ENCODE data around the gene RGS14. TPM values are rescaled to one million over a fixed set of nuclear protein-coding genes. Genes with fewer than 3 reads are reported as not detected.
A peak's percentile ranks its signal among the peaks of the same experiment; 100 is the strongest.

The RGS14 gene
- total RNA-seq, 4 donors from 2014 or later, result 28.6 to 38.3 (median 37.2) TPM

- no peak for TF ChIP-seq POLR2A (IDR thresholded peaks at IDR 0.05)
- TF ChIP-seq, protein P1, sequence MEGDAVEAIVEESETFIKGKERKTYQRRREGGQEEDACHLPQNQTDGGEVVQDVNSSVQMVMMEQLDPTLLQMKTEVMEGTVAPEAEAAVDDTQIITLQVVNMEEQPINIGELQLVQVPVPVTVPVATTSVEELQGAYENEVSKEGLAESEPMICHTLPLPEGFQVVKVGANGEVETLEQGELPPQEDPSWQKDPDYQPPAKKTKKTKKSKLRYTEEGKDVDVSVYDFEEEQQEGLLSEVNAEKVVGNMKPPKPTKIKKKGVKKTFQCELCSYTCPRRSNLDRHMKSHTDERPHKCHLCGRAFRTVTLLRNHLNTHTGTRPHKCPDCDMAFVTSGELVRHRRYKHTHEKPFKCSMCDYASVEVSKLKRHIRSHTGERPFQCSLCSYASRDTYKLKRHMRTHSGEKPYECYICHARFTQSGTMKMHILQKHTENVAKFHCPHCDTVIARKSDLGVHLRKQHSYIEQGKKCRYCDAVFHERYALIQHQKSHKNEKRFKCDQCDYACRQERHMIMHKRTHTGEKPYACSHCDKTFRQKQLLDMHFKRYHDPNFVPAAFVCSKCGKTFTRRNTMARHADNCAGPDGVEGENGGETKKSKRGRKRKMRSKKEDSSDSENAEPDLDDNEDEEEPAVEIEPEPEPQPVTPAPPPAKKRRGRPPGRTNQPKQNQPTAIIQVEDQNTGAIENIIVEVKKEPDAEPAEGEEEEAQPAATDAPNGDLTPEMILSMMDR (IDR thresholded peaks at IDR 0.05), result no peak
- 32 to 45% methylated on average over 17 to 22 of the region's 46 CpGs for WGBS, 2 donors
- DNase-seq (ENCODE audit: low spot score in 2 of 2), result no peak
- no peak overlapping the region for H3K4me3 ChIP-seq (ENCODE audit: low read depth, poor library complexity, severe bottlenecking)
- intact Hi-C loops (cut with DNase I; ENCODE audit: low total_unique reads), result no loop called here
Measured at GRCh38 chr5:177367323-177367848, 9.7 kb downstream of the RGS14 start.

- no peak for TF ChIP-seq POLR2A (IDR thresholded peaks at IDR 0.05)
- TF ChIP-seq, protein P1 (IDR thresholded peaks at IDR 0.05), result no peak
- no peak for DNase-seq (ENCODE audit: low spot score in 2 of 2)
- intact Hi-C loops (cut with DNase I; ENCODE audit: low total_unique reads), result no loop called here
- 84 to 85% methylated on average over 29 of the region's 29 CpGs for WGBS, 2 donors
- H3K4me3 ChIP-seq (ENCODE audit: low read depth, poor library complexity, severe bottlenecking), result no peak overlapping the region
Measured at GRCh38 chr5:177367981-177368868, 10.5 kb downstream of the RGS14 start.

DNA sequence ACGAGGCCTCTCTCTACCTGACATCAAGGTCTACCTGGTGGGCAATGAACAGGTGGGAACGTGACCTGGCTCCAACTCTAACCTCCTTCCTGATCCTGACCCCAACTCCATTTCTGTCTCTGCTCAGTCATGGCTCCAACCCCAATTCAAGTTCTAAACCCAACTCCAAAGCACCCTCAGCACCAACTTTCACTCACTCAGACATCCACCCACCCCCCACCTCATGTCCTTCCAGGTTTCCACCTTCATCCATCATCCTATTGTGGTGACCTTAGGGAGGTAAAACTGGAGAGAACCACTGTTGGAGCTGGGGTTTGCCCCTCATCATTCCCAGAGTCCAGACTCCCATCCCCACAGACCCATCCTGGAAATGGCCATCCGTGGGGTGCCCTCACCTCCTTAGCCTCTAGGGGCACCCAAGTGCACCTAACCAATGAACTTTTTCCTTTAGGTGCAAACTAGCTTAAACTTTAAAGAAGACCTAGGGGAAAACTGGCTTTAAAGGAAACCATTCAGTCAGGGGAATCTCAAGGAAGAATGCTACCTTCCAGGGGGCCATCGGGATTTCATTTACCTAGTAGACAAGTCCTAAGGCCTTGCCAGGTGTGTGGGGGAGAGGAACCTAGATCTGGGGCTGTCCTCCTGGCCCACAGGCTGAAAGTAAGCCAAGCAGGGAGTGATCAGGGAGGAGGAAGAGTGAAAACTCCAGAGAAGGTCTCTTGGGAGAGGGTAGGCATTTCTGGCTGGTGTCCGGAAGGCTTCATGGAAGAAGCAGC lies 11.3 kb downstream of the RGS14 start:
- WGBS, 2 donors, result 53 to 57% methylated on average over 5 of the region's 5 CpGs
- TF ChIP-seq POLR2A (IDR thresholded peaks at IDR 0.05), result no peak
- TF ChIP-seq, protein P1 (IDR thresholded peaks at IDR 0.05), result peak in 1 of 3 donors; percentile 26
- no peak overlapping the region for H3K4me3 ChIP-seq (ENCODE audit: low read depth, poor library complexity, severe bottlenecking)
- DNase-seq (ENCODE audit: low spot score in 2 of 2), result no peak
- intact Hi-C loops (cut with DNase I; ENCODE audit: low total_unique reads), result no loop called here

DNA sequence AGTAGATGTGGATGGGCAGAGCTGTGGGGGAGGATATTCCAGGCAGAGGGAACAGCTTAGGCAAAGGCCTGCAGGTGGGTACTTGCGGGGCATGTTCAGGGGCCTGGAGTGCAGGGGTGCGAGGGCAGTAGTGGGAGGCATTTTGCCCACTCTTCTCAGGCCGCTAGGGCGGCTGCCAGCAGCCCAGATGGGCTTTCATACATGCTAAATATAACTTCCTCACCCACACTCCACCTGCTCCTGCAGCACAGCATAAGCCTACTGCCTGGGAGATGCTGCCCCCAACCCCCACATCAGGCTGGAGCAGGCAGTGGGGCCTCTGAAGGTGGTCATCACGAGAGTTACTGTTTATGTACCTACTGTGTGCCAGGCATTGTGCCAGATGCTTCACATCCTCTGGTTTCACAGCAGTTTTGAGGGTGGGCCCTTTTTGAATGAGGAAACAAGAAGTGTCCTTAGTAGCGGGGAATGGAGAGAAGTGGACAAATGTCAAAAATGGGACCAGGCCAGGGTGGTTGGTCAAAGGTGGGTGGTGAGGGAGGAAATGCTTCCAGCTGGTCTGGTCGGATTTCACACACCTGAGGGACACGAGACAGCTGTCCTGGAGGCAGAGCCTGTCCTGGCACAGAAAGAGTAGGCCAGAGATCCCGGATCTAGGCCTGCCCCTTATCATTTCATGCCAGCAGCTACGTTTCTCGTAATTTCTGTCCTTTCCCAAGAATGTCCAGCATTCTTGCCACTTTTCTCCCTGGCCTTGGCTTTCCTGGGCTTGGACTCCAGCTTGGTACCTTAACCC lies 12.1 kb downstream of the RGS14 start:
- no peak for DNase-seq (ENCODE audit: low spot score in 2 of 2)
- TF ChIP-seq POLR2A (IDR thresholded peaks at IDR 0.05), result no peak
- TF ChIP-seq, protein P1 (IDR thresholded peaks at IDR 0.05), result no peak
- H3K4me3 ChIP-seq (ENCODE audit: low read depth, poor library complexity, severe bottlenecking), result no peak overlapping the region
- intact Hi-C loops (cut with DNase I; ENCODE audit: low total_unique reads), result no loop called here
- 68 to 69% methylated on average over 11 of the region's 11 CpGs for WGBS, 2 donors

DNA sequence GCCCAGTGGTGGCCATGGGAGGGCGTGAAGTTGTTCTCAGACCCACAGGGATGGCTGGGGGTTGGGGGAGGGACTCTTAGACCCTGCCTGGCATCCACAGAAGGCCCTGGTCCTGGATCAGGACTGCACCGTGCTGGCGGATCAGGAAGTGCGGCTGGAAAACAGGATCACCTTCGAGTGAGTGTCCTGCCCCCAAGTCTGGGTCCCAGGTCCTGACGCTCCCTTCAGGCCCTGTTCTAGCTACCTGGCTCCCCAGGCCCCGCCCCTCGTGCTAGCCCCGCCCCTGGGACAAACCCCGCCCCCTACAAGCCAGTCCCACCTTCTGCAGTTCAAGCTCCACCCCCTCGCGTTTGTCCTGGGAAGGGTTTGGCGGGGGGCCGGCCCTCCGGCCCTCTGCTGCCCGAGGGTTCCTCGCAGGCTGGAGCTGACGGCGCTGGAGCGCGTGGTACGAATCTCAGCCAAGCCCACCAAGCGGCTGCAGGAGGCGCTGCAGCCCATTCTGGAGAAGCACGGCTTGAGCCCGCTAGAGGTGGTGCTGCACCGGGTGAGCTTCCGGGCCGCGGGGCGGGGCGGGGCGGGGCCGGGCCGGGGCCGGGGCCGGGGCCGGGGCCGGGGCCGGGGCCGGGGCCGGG lies 12.9 kb downstream of the RGS14 start:
- no peak overlapping the region for H3K4me3 ChIP-seq (ENCODE audit: low read depth, poor library complexity, severe bottlenecking)
- WGBS, 2 donors, result 20 to 22% methylated on average over 20 to 25 of the region's 42 CpGs
- no peak for DNase-seq (ENCODE audit: low spot score in 2 of 2)
- intact Hi-C loops (cut with DNase I; ENCODE audit: low total_unique reads), result no loop called here
- TF ChIP-seq, protein P1 (IDR thresholded peaks at IDR 0.05), result no peak
- no peak for TF ChIP-seq POLR2A (IDR thresholded peaks at IDR 0.05)

Measured in lower leg skin (tissue), 4 donors.